Stimulated activated CD8-positive, alpha-beta memory T cell treated with anti-CD3 and anti-CD28 coated beads, Interleukin-2, amount 100 ng/mL, for 48 hours (primary cell): Measurements from ENCODE around the gene SERPING1.
A peak's percentile ranks its signal among the peaks of the same experiment; 100 is the strongest.

ENCODE experiments used
- DNase-seq, 2 donors: peaks; one replicate each; pipeline ENCODE4 v3.0.0-alpha.2; 2020; ENCODE audit warnings: low read depth in 2 of 2

SERPING1 gene

DNA sequence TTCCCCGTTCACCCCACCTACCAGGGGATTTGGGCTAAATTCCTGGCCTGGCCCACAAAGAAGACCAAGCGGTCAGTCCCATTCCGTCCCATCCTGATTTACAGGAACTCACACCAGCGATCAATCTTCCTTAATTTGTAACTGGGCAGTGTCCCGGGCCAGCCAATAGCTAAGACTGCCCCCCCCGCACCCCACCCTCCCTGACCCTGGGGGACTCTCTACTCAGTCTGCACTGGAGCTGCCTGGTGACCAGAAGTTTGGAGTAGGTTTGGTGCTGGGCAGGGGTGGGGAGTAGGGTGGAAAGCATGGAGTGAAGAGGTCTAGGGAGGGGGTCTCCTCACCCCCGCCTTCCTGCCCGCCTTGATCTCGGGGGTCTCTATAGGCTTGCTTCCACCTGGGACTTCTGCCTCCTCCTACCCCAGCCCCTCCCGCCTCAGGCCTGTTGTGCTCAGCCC, at the start of gene SERPING1:
Gene SERPING1 (plus strand): TSS at position 225 of the 455 bp plus-strand sequence. CDS start 586 bp downstream, outside the sequence.
- no peak for DNase-seq

DNA sequence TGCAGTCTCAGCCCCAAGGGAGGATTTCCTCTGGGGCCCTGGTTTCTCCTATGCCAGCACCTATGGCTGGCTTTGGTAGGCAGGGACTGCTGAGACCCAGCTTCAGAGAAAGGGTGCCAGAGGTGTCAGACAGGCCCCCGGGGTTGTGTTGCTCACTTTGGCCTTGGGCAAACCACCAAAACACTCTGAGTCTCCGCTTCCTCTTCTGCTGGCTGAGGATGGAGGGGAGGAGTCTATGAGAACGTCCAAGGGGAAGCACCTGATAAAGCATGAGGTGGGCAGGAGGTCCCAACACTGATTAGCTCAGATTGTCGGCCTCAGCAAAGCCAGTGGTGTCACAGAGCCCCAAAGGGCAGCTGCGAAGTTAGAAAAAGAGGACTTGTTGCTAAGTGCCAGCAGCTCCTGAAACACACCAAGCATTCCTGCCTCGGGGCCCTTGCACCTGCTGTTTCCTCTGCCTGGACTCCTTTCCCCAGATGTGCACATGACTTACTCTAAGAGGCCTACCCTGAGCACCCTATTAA, 49.6 kb upstream of the SERPING1 start:
- no peak for DNase-seq

DNA sequence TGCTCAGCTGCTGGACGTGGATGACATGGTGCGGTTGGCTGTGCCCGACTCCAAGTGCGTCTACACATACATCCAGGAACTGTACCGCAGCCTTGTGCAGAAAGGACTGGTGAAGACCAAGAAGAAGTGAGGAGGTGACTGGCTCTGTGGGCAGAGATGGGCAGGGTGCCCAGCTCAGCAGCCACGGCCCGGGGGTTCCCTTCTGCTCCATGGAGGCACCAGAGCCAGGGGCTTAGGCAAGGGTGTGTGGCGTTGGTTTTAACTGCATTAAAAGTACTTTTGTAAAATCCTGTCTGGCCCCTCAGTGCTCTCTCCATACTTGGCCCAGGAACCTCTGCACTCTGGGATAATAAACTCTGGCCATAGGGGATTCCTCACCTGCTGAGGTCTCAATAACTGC, 47.5 kb upstream of the SERPING1 start:
- no peak for DNase-seq

DNA sequence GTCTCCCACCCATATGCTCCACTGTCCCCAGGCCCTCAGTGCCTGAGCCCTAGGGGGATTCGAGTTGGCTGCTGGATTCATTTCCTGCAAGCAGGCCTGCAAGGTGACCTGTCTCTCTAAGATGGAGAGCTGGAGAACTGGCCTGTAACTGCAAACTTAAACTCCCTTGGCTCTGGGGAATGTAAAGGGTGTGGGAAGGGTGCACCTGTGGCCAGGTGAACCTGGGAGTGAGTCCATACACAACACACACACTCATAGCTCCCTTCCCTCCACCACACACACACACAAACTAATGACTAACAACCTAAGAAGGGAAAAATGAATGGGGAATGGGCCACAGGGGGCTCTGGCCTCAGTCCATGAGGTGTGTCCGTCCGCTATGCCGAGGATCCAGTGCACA, 45.5 kb upstream of the SERPING1 start:
- DNase-seq, result no peak

DNA sequence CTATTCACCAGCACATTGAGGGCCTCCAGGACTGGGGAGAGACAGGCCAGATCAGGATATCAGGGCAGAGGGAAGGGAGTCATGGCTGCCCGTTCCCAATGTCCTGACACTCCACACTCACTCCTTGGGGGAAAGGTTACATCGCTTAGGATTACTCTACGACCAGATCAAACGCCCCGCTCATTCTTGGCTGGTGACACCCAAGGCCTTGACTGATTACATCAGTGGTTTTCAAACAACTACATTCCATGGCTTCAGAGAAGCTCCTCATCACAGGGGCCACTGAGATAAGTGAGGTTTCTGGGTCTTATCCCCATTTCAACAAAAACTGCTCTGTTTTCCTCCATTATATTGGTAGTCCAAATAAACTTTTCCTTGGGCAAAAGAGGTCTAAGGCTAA, 45.0 kb upstream of the SERPING1 start:
- DNase-seq, result no peak

DNA sequence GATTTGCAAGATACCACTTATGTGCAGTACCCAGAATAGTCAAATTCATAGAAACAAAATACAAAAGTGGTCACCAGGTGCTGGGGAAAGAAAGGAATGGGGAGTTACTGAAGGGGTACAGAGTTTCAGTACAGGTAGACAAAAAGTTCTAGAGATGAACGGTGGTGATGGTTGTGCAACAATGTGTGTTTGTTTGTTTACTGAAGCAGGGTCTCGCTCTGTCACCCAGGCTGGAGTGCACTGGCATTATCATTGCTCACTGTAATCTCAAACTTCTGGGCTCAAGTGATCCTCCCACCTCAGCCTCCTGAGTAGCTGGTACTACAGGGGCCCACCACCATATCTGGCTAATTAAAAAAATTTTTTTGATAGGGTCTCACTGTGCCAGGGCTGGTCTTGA, 42.1 kb upstream of the SERPING1 start:
- no peak for DNase-seq

DNA sequence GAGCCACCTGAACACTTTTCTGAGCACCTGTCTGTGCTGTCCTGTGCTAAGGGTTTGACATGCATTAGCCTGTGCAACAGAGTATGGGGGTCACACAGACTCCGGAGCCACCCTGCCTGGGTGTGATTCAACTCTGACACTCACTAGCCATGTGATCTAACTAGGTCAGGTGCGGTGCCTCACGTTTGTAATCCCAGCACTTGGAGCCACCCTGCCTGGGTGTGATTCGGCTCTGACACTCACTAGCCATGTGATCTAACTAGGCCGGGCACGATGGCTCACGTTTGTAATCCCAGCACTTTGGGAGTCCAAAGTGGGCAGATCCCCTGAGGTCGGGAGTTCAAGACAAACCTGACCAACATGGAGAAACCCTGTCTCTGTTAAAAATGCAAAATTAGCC, 41.4 kb upstream of the SERPING1 start:
- DNase-seq, result no peak

DNA sequence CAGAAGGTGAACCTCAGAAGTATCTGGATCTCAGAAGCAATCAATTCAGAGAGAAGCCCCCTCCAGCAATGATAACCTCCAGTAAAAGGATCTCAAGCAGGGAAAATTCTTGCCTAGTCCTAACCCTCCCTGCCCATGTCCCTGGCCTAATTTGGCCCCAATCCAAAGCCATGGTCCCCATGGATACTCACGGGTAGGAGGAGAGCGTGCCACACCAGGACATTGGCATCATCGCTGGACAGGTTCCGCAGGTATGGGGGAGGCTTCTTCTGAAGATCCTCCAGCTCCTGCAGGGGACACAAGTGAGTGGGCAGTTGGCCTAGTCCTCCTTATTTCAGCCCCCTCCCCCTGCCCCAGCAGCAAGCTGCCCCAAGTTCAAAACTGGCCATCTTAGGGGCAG, 37.3 kb upstream of the SERPING1 start:
- DNase-seq, result no peak

DNA sequence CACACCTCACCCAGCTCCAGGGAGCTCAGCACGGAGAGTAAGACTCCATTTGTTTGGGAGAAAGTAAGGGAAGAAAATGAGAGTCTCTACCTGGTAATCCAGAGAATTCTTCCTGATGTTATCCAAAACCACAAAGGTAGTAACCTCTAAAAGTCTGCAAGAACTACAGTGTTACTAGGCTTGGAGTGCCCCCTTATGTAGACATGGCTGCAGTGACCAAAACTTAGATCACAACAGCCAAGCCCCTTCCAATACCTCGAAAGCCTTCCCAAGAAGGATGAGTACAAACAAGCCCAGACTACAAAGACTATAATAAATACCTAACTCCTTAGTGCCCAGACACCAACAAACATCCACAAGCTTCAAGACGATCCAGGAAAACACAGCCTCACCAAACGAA, 34.9 kb upstream of the SERPING1 start:
- DNase-seq, result no peak

DNA sequence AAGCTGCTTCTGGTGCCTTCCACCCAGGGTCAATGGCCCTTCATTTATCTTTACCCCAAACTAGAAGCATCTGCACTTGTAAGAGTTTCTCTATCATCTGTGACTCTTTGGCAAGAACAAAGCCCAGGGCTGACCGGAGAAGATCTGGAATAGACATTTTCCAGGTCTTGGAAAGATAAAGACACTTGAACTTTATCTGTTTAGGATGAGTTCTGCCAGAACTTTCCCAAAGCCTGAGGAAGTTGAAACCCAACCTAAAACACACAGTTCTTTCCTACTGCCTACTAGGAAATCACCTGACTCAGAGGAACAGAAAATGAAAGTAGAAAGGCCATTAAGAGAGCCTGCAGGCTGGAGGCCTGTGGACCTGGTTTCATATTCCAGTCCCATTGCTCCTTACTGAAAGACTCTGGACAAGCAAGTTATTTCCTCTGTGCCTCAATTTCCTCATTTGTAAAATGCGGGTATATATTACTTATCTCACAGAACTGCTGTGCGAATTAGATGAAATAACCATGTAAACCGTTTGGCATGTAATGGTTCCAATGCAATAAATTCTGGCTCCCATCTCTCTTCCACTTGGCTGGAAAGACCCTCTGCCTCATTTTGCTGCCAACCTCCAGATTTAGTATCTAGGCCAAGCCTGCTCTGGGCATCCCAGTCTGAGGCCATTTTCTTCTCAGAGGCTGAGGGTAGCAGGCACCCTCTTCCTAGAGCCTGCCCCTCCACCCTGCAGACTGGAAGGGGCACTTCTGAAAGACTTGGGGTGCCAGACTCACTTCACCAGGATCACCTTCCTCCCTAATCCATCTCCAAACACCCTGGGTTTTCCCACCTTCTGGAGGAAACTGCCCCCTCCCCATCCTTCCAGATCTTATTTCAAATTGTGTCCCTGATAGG, 31.2 kb upstream of the SERPING1 start:
- no peak for DNase-seq

DNA sequence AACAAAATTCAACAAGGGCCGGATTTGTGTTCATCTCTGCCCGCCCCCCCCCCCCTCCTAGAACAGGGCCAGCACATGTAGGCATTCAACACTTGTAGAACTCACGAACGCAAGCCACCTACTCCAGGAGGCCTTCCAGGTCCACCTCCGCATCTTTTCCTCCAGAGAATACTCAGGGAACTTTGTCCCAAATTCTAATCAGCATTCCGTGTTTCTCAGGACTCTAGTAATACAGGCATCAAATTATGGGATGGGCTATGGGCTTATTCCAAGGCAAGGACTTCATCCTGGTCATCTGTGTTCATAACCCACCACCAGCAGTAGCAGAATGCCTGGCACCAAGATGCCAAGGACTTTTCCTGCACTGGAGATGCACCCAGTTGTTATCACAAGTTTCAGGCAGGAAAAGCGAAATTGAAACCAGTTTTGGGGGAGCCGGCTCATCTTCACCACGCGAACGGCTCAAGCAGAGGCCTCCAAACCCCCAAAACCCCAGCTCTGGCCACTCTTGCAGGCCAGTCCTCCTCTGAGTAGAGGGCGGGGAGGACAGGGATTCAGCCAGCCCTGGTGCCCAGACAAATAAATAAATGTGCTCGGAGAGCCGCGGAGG, 30.5 kb upstream of the SERPING1 start:
- no peak for DNase-seq

- DNase-seq, result peak; percentile 80 to 87
Observed at GRCh38 chr11:57567515-57568329, 29.8 kb upstream of the SERPING1 start, which contains the start of gene UBE2L6. TSS of gene UBE2L6 (minus strand) at chr11:57567672. CDS start at chr11:57567611, 61 bp downstream.

- DNase-seq, result no peak
Observed at GRCh38 chr11:57568330-57568766, 29.1 kb upstream of the SERPING1 start.

- DNase-seq, result no peak
Observed at GRCh38 chr11:57571606-57572005, 25.9 kb upstream of the SERPING1 start.

GRCh38 chr11:57574061-57574460, 23.4 kb upstream of the SERPING1 start:
- no peak for DNase-seq

GRCh38 chr11:57584341-57584740, 13.1 kb upstream of the SERPING1 start:
- no peak for DNase-seq

- DNase-seq, result no peak
Observed at GRCh38 chr11:57585301-57585700, 12.2 kb upstream of the SERPING1 start.

- DNase-seq, result no peak
Observed at GRCh38 chr11:57586711-57587245, 10.7 kb upstream of the SERPING1 start.

- no peak for DNase-seq
Observed at GRCh38 chr11:57588046-57588710, 9.3 kb upstream of the SERPING1 start.

DNA sequence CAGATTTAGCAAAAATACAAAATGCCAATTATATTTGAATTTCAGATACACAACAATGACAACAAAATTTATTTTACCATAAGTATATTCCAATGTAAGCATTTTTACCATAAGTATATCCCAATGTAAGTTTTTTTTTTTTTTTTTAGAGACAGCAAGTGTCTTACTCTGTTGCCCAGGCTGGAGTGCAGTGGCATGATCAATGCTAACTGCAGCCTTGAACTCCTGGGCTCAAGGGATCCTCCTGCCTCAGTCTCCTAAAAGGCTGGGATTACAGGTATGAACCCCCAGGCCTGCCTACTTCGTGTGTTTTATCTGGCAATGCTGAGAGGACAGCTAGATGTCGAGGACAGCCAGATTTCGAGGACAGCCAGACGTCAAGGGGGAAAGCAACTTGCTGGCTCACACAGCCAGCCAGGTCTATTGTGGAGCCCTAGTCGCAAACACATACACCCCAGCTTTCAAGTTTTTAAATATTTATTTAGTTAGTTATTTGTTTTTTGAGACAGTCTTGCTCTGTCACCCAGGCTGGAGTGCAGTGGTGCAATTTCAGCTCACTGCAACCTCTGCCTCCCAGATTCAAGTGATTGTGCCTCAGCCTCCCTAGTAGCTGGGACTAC, 1.1 kb upstream of the SERPING1 start:
- DNase-seq, result no peak
